ENCODE measurements around the gene PACRGL.

The PACRGL gene

GRCh38 chr4:20700007-20700761 is at the start of gene PACRGL:
PACRGL (plus strand) TSS chr4:20700458; CDS start chr4:20704482, 4,024 bp downstream.
- TF ChIP-seq CTCF (IDR thresholded peaks at IDR 0.05; ENCODE audit: insufficient read depth, low read depth, low read length, missing control alignments), result no peak
- DNase-seq (ENCODE audit: low read depth), result peak; percentile 93
- H3K4me3 ChIP-seq (ENCODE audit: low read length), result peak within 1 kb of the TSS; percentile 98

GRCh38 chr4:20652226-20652885 is 47.9 kb upstream of the PACRGL start:
- no peak for DNase-seq (ENCODE audit: low read depth)
- H3K4me3 ChIP-seq (ENCODE audit: low read length), result no peak overlapping the region
- no peak for TF ChIP-seq CTCF (IDR thresholded peaks at IDR 0.05; ENCODE audit: insufficient read depth, low read depth, low read length, missing control alignments)

- peak; percentile 59 for DNase-seq (ENCODE audit: low read depth)
- H3K4me3 ChIP-seq (ENCODE audit: low read length), result no peak overlapping the region
- no peak for TF ChIP-seq CTCF (IDR thresholded peaks at IDR 0.05; ENCODE audit: insufficient read depth, low read depth, low read length, missing control alignments)
Observed at GRCh38 chr4:20658456-20658855, 41.8 kb upstream of the PACRGL start.

- H3K4me3 ChIP-seq (ENCODE audit: low read length), result no peak overlapping the region
- peak; percentile 58 for DNase-seq (ENCODE audit: low read depth)
Observed at GRCh38 chr4:20662851-20663250, 37.4 kb upstream of the PACRGL start.

GRCh38 chr4:20666012-20666860 is 34.0 kb upstream of the PACRGL start:
- no peak for TF ChIP-seq CTCF (IDR thresholded peaks at IDR 0.05; ENCODE audit: insufficient read depth, low read depth, low read length, missing control alignments)
- no peak for DNase-seq (ENCODE audit: low read depth)
- no peak overlapping the region for H3K4me3 ChIP-seq (ENCODE audit: low read length)

More at GRCh38 chr4:20662851-20663250, 37.4 kb upstream of the PACRGL start:
- TF ChIP-seq CTCF (IDR thresholded peaks at IDR 0.05; ENCODE audit: insufficient read depth, low read depth, low read length, missing control alignments), result no peak

- no peak overlapping the region for H3K4me3 ChIP-seq (ENCODE audit: low read length)
- DNase-seq (ENCODE audit: low read depth), result no peak
- no peak for TF ChIP-seq CTCF (IDR thresholded peaks at IDR 0.05; ENCODE audit: insufficient read depth, low read depth, low read length, missing control alignments)
Observed at GRCh38 chr4:20672262-20672661, 28.0 kb upstream of the PACRGL start.
